GM21423 (cell line): Measurements from ENCODE around the gene KCNQ2.

ENCODE experiments used
- ATAC-seq: cut with Tn5 transposase; IDR thresholded peaks from one replicate; pipeline ENCODE4 v1.9.1; 2021; ENCODE audit warnings: mild to moderate bottlenecking, moderate library complexity; ENCODE audit not compliant: unreplicated experiment

The KCNQ2 gene

DNA sequence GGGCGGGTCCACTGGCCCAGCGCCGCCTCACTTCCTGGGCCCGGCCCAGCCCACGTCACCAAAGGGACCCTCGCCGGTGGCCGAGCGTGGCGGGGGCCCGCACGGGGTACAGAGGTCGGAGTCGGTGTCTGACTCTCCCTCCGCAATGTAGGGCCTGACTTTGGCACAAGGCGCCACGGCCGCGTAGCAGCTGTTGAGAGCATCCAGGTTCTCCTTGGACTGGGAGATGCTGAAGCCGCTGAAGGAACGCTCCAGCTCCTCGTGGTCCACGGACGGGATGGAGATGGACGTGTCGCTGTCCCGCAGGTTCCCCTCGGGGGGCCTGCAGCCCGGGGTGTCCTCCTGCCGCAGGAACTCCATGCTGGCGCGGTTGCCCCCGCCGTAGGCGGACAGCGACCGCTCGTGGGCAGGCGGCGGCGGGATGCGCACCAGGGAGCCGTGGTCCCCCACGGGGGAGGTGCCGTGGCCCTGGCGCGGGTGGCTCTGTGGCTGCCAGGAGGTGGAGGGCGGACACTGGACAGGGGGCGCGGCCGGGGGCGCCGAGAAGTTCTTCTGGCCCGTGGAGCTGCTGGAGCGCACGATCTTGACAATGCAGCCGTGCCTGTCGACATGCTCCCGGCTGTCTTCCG, 65.7 kb downstream of the KCNQ2 start:
- ATAC-seq: no peak

DNA sequence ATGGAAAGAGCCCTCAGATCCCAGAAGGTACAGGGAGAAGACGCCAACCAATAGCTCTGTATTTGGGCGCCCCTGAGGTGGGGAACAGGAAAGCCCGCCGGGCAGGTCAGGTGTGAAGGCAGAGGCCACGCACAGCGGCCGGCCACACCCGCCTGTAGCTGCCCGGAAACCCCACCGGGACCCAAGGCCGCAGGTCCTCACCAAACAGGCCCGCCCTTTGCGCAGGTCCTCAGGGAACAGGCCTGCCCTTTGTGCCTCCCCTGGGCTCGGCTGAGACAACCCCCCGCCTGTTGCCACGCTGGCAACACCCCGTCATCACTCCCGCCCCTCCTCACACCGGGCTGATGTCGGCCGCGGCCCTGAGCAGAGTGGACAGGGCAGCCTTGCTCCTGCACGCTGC, 66.4 kb downstream of the KCNQ2 start:
- no peak for ATAC-seq

DNA sequence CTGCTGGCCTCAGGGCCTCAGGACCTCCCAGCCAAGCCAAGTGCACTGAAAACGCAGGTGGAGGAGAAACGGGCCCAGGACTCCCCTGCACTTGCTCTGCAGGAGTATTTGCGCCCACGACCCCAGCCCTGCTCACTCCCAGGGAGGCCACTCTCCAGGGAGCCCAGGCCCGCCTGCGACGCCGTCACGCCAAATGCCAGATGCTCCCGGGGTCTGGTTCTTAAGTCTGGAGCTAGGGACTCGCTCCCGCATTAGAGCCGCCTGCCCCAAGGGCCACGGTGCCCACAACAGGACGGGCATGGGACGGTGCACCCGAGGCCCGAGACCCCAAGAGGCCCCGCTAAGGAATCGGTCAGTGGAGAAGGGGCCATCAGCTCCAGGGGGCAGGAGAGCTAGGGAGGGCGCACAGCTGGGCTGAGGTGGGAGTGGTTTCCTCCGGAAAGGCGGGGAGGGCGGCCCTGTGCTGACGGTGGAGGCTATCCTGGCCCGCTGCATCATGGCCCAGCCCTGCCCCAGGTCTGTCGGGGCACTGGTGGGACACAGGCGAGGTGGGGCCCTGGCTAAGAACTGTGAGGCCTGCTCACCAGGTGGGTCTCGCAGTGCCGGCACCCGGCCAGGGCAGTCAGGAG, 67.2 kb downstream of the KCNQ2 start:
- no peak for ATAC-seq

DNA sequence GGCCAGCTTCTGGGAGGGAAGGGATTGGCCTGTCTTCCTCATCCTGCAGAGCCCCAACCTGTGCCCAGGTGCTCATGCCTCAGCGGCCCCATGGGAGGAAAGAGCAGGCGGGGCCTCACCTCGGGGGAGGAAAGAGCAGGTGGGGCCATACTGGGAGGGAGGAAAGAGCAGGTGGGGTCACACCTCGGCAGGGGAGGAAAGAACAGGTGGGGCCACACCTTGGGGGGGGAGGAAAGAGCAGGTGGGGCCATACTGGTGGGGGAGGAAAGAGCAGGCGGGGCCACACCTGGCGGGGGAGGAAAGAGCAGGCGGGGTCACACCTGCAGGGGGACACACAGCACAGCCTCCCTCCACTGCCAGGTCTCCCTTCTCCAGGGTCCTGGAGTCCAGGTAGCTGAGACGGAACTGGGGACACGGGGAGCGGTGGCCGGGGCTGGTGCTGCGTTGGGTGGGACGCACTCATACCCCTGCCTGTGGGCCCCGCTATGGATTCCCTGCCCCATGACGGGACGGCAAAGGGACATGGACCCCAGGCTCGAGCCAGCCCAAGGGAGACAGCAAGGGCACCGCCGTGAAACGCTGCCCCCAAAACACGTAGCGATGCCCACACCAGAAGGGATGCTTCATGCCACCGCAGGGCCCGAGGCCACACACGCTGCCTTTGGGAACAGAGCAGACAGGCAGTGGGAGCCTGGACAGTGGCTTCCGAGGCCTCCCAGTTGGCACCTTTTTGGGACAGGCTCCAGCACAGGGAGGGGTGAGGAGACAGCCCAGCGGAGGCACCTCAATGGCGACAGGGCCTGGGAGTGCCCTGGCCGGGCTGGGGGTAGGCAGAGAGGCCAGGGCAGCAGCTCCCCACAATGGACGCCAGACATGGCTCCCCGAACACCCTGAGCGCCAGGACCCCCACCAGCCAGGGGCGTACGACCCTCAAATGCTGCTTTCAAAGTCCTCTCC, 68.0 kb downstream of the KCNQ2 start:
- ATAC-seq: no peak

DNA sequence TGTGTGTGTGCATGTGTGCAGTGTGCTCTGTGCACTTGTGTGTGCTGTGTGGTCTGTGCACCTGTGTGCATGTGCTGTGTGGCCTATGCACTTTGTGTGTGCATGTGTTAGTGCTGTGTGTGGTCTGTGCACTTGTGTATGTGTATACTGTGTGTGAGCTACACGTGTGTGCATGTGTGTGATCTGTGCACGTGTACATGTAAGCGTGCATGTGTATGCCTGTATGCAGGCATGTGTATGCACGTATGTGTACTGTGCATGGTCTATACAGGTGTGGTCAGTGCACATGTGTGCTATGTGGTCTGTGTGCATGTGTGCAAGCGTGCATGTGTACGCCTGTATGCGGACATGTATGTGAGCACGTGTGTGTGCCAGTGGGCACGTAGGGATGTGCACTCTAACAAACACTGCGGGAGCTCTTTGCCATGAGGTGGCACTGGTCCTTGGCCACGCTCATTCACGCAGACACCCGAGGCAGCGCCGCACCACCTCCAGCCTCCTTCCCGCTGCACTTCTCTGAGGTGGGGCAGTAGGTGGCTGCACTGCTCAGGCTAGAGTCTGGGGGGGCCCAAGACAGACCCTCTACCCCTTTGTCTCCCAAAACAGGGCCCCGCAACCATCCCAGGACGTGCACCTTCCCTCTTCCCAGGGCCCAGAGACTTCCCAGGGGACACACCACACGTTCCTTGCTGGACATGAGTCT, 68.9 kb downstream of the KCNQ2 start:
- ATAC-seq: no peak

- no peak for ATAC-seq
These were observed 69.6 kb downstream of the KCNQ2 start for GRCh38 chr20:63402860-63403220.

- no peak for ATAC-seq
These were observed 70.1 kb downstream of the KCNQ2 start for GRCh38 chr20:63402181-63402859.

GRCh38 chr20:63401384-63402110, 70.9 kb downstream of the KCNQ2 start:
- no peak for ATAC-seq

- ATAC-seq: no peak
These were observed 71.8 kb downstream of the KCNQ2 start for GRCh38 chr20:63400486-63401210.

DNA sequence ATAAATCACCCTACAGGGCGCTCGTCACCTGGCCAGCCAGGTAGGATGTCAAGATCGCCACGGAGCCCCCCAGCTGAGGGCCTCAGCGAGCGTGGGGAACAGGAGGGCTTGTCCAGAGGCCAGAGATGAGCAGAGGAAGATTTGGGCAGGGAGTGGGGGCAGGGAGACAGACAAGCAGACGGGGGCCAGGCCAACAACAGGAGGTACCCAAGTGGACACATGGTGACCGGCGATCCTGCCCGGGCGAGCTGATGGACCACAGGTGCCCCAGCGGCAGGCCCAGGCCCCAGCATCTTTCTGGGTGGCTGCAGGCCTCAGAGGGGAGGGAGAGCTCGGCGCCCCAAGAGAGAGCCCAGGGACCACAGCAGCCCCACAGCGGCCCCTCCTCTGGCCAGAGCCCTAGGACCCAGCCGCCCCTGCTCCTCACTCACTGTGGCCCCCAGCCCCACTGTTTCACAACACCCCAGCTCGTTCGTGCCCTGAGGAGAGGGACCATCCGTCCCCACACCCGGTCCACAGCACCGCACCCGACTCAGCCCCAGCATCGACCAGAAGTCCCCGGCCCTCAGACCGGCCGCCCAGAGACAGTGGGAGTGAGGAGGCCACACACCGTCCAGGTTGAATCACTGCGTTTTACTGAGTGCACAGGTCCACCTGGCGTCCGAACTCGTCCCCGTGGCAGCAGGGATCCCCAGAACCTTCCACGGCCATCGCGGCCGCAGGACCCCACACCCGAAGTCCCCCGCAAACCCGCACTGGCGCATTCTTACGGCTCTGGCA, 72.7 kb downstream of the KCNQ2 start:
- no peak for ATAC-seq

GRCh38 chr20:63398744-63399514, 73.5 kb downstream of the KCNQ2 start:
- ATAC-seq: no peak

- no peak for ATAC-seq
These were observed 74.5 kb downstream of the KCNQ2 start for GRCh38 chr20:63397946-63398450.

DNA sequence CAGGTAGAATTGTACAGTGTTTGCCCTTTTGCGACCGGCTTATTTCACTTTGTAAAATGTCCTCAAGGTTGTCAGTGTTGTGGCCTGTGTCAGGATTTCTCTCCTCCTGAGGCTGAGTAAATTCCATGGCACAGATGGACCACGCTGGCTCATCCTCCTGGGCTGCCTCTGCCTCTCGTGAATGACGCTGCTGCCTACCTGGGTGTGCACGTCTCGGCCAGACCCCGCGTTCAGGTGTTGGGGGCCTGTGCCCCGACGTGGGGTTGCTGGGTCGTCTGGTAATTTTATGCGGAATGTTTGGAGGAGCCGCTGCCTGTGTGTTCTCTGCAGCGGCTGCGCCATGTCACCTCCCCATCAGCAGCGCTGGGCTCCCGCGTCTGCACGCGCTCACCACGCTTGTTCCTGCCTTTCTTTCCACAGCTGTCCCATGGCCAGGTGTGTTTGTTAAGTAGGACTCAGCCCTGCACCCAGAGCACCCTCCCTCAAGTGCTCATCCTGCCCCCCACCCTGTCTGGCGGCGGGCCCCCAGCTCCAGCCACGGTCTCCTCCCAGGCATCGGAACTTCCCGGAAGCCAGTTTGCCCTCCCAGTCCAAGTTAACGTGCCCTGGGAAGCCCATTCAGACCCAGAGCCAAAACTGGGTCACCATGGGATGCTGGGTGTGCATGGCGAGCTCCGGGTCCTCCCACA, 75.2 kb downstream of the KCNQ2 start:
- ATAC-seq: no peak

DNA sequence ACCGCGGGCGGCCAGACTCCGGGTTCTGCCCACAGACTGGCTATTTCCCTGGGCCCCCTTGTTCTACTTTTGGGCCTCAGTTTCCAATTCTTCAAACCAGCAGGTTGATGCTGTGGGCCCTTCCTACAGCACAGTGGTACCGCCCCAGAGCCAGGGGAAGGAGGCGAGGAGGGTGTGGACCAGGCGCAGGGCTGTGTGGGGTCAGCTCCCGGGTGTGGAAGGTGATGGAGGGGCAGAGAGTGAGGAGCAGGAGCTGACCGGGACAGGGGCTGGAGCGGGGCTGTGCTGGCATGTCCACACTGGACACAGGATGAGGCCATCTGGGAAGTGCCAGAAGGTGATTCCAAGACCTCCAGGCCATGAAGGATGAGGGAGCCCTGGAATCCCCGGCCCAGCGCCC, 76.2 kb downstream of the KCNQ2 start:
- no peak for ATAC-seq

- ATAC-seq: no peak
These were observed 76.7 kb downstream of the KCNQ2 start for GRCh38 chr20:63395723-63396122.

DNA sequence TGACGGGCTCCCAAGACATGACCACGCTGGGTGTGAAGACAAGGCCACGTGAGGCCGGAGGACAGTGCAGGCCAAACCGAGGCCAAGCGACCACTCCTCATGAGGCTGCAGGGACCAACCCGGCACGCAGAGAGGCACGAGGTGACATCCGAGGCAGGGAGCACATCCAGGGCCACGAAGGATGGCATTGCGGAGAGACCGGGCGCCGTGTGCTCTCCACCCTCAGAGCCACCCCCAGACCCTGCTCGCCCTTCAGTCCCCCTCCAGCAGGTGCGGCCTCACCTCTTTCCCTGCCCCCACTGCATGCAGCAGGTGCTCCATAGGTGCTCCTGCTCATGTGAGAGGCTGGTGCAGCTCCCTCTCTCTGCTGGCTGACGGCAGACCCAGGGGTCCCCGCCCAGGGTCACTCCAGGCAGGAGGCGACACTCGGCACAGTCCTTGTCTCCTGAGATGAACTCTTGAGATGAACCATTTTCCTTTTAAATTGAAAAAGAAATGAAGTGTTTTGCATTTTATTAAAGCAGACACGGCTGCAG, 77.5 kb downstream of the KCNQ2 start:
- no peak for ATAC-seq
